Colonic mucosa (tissue), 4 donors: ENCODE data around the gene HEPACAM2. TPM values are rescaled to one million over a fixed set of nuclear protein-coding genes. Genes with fewer than 3 reads are reported as not detected.

Experiments
- DNase-seq: peaks from one replicate; pipeline ENCODE4 v3.0.0-alpha.2; 2020
- H3K27ac ChIP-seq: fragments of 200-600 bp; one replicate; pipeline ENCODE4 v1.8.0; 2021
- H3K27me3 ChIP-seq: fragments of 200-600 bp; one replicate; pipeline ENCODE4 v1.8.0; 2021
- H3K36me3 ChIP-seq: fragments of 200-600 bp; one replicate; pipeline ENCODE4 v1.8.0; 2021
- H3K4me1 ChIP-seq: fragments of 200-600 bp; one replicate; pipeline ENCODE4 v1.8.0; 2021; ENCODE audit warnings: mild to moderate bottlenecking
- H3K4me3 ChIP-seq: fragments of 200-600 bp; one replicate; pipeline ENCODE4 v1.8.0; 2021
- H3K9ac ChIP-seq, 2 donors: one replicate each; pipeline ENCODE4 v1.7.0; 2013; ENCODE audit warnings: control low read depth in 2 of 2, low read depth in 2 of 2, low read length in 2 of 2
- H3K9me3 ChIP-seq: fragments of 200-600 bp; one replicate; pipeline ENCODE4 v1.8.0; 2021
- intact Hi-C: fragments of 100-400 bp; cut with DNase I; formaldehyde crosslinking; loops from one replicate; pipeline ENCODE4 v1.14.1; 2022
- total RNA-seq, 2 donors: library from RNA; stranded (reverse); fragmentation: NEBNext Ultra II Directional in 1 of 2; extraction: Animal tissue kit (Norgen Biotek cat#: 25700) in 1 of 2; gene quantifications; one replicate each; pipeline ENCODE4 v1.2.1, GENCODE V29; 2021
- TF ChIP-seq, protein P1 (sequence below): fragments of 200-600 bp; IDR thresholded peaks from one replicate; pipeline ENCODE4 v1.8.0; 2022; ENCODE audit warnings: antibody characterized with exemption, mild to moderate bottlenecking
- donor health status: healthy.
- donor health status: DM: no; HTN: no; CAD: no.
- donor health status: DM: no; HTN: no; CAD: no.

The HEPACAM2 gene
- total RNA-seq, 2 donors from 2014 or later: 45.9 to 81.5 TPM

DNA sequence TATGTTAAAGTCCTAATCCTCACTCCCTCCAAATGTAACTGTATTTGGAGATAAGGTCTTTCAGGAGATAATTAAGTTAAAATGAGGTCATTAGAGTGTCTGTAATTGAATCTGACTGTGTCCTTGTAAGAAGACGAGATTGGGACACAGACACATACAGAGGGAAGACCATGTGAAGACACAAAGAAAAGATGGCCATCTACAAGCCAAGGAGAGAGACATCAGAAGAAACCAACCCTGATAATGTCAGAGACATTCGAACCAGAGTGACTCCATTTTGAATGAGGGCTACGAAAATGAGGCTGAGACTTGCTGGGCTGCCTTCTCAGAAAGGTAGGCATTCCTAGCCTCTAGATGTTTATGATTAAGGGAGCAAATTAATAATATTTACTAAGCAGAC, 77.5 kb downstream of the HEPACAM2 start:
- no peak overlapping the region for H3K27ac ChIP-seq
- no peaks in the 10 kb centered on the region for H3K9me3 ChIP-seq
- H3K9ac ChIP-seq: no peak overlapping the region
- no peak for DNase-seq
- H3K4me1 ChIP-seq: no peaks in the 10 kb centered on the region
- no peak overlapping the region for H3K4me3 ChIP-seq
- TF ChIP-seq, protein P1, sequence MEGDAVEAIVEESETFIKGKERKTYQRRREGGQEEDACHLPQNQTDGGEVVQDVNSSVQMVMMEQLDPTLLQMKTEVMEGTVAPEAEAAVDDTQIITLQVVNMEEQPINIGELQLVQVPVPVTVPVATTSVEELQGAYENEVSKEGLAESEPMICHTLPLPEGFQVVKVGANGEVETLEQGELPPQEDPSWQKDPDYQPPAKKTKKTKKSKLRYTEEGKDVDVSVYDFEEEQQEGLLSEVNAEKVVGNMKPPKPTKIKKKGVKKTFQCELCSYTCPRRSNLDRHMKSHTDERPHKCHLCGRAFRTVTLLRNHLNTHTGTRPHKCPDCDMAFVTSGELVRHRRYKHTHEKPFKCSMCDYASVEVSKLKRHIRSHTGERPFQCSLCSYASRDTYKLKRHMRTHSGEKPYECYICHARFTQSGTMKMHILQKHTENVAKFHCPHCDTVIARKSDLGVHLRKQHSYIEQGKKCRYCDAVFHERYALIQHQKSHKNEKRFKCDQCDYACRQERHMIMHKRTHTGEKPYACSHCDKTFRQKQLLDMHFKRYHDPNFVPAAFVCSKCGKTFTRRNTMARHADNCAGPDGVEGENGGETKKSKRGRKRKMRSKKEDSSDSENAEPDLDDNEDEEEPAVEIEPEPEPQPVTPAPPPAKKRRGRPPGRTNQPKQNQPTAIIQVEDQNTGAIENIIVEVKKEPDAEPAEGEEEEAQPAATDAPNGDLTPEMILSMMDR: no peak
- H3K36me3 ChIP-seq: peaks cover 4% of the 10 kb centered on the region
- H3K27me3 ChIP-seq: no peaks in the 10 kb centered on the region
- intact Hi-C loops: no loop called here

DNA sequence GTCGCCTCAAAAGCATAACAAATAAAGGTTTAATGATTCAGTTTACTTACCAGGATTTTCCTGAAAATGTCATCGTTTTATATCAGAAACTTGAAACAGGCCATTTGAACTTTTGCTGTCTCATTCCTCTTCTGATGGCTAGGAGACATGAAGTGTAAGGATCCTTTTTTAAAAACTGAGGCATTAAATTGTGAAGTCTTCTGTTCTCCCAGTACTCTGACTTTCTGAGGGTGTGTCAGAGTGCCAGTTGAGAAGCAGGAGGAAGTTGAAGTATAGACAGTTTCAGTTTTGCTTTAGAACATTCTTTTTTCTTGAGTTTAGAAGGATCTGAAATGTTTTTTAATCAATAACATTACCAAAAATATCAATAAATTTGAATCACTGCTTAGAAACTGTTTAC, 78.1 kb downstream of the HEPACAM2 start, which contains the start of gene SAMD9L:
TSS of gene SAMD9L (minus strand) at position 242 of the 400 bp plus-strand sequence. CDS start 12,414 bp downstream, outside the sequence.
- H3K27me3 ChIP-seq: no peaks in the 10 kb centered on the region
- intact Hi-C loops: no loop called here
- H3K36me3 ChIP-seq: peaks cover 4% of the 10 kb centered on the region
- peak within 1 kb of the TSS; percentile 19 for H3K27ac ChIP-seq
- H3K4me3 ChIP-seq: peak within 1 kb of the TSS; percentile 19
- H3K9me3 ChIP-seq: no peaks in the 10 kb centered on the region
- no peaks in the 10 kb centered on the region for H3K4me1 ChIP-seq
- peak; percentile 30 for DNase-seq
- H3K9ac ChIP-seq: peak within 1 kb of the TSS in 1 of 2 donors; percentile 66
- TF ChIP-seq, protein P1: no peak

- Histone ChIP-seq H3K9ac (peak overlapping the region in 1 of 2 donors; percentile 66), H3K27ac (peak overlapping the region; percentile 0), H3K4me1 (no peaks in the 10 kb centered on the region), H3K9me3 (no peaks in the 10 kb centered on the region), H3K4me3 (peak overlapping the region; percentile 19), H3K36me3 (peaks cover 4% of the 10 kb centered on the region), H3K27me3 (no peaks in the 10 kb centered on the region)
- DNase-seq: peak; percentile 57
- TF ChIP-seq, protein P1: no peak
- intact Hi-C loops: no loop called here
Observed at GRCh38 chr7:93147363-93147762, 78.9 kb downstream of the HEPACAM2 start.

DNA sequence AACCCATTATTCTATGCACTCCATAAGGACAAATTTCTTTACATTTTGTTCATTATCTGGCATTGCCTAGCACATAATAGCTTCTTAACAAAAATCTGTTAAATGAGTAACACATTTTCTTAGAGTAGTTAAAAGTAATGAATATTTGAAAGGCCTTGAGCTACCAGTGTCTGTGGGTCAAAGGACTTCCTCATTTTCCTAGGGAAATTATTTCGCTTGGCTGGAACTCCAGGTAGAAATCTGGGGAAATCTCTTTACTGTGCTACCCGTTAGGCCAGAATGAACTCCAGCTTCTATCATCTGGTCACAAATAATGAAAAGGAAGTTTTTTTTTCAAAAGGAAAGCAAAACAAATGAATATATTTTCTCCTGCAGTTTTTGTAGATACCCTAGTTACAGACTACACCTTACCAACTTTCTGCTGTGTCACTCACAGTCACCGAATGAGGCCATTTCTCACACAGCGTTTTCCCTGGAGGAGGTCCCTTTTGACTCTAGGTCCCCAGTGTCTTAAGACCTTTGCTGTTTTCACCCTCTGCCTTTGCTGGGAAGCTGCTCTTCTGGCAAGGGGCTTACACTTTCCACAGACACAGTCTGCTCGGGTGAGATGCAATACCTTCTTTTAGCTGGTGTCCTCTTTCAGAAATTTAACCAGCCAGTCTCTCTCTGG, 79.7 kb downstream of the HEPACAM2 start:
- Histone ChIP-seq H3K9ac (peak overlapping the region in 1 of 2 donors; percentile 66), H3K4me1 (no peaks in the 10 kb centered on the region), H3K36me3 (peaks cover 4% of the 10 kb centered on the region), H3K27ac (peak overlapping the region; percentile 0), H3K9me3 (no peaks in the 10 kb centered on the region), H3K27me3 (no peaks in the 10 kb centered on the region), H3K4me3 (peak overlapping the region; percentile 19)
- DNase-seq: no peak
- intact Hi-C loops: no loop called here
- TF ChIP-seq, protein P1: no peak

GRCh38 chr7:93146036-93146435, 80.2 kb downstream of the HEPACAM2 start:
- Histone ChIP-seq H3K27ac (no peak overlapping the region), H3K9ac (no peak overlapping the region), H3K9me3 (no peaks in the 10 kb centered on the region), H3K27me3 (no peaks in the 10 kb centered on the region), H3K36me3 (peaks cover 4% of the 10 kb centered on the region), H3K4me1 (no peaks in the 10 kb centered on the region), H3K4me3 (no peak overlapping the region)
- intact Hi-C loops: no loop called here
- TF ChIP-seq, protein P1: no peak
- no peak for DNase-seq
